HUES48 (cell line): ENCODE data around the gene MYO9A.

Experiments used
- H3K27ac ChIP-seq: one replicate; pipeline ENCODE4 v1.7.0; 2013; ENCODE audit warnings: low read depth, low read length, inconsistent platforms
- H3K27me3 ChIP-seq: 2 replicates; pipeline ENCODE4 v1.6.1; 2013; ENCODE audit warnings: mild to moderate bottlenecking, low read length; ENCODE audit not compliant: control insufficient read depth, insufficient read depth
- H3K36me3 ChIP-seq: 2 replicates; pipeline ENCODE4 v1.6.1; 2013; ENCODE audit warnings: low read length; ENCODE audit not compliant: control insufficient read depth, insufficient read depth
- H3K4me1 ChIP-seq: 2 replicates; pipeline ENCODE4 v1.6.1; 2013; ENCODE audit warnings: mild to moderate bottlenecking, low read length; ENCODE audit not compliant: control insufficient read depth, insufficient read depth
- H3K4me3 ChIP-seq: 2 replicates; pipeline ENCODE4 v1.5.1; 2013; ENCODE audit warnings: mild to moderate bottlenecking, low read depth, low read length
- H3K9ac ChIP-seq: 2 replicates; pipeline ENCODE4 v1.6.1; 2013; ENCODE audit warnings: mild to moderate bottlenecking, low read depth, low read length, moderate library complexity
- H3K9me3 ChIP-seq: 2 replicates; pipeline ENCODE4 v1.6.1; 2013; ENCODE audit warnings: low read length; ENCODE audit not compliant: control insufficient read depth, insufficient read depth

The MYO9A gene

GRCh38 chr15:71781179-71781964 is 336.6 kb downstream of the MYO9A start:
- H3K4me1 ChIP-seq = peaks cover 5% of the 10 kb centered on the region; the same call in 1 of the 2 replicates
- H3K36me3 ChIP-seq = no peaks in the 10 kb centered on the region
- no peak overlapping the region for H3K4me3 ChIP-seq
- H3K27me3 ChIP-seq = no peaks in the 10 kb centered on the region
- H3K9me3 ChIP-seq = no peaks in the 10 kb centered on the region
- H3K9ac ChIP-seq = no peak overlapping the region
- H3K27ac ChIP-seq = no peak overlapping the region

GRCh38 chr15:71780115-71780976 is 337.6 kb downstream of the MYO9A start:
- Histone ChIP-seq H3K4me3 (no peak overlapping the region), H3K36me3 (no peaks in the 10 kb centered on the region), H3K27me3 (no peaks in the 10 kb centered on the region), H3K9me3 (no peaks in the 10 kb centered on the region), H3K4me1 (peaks cover 5% of the 10 kb centered on the region; the same call in 1 of the 2 replicates), H3K9ac (no peak overlapping the region), H3K27ac (no peak overlapping the region)

- Histone ChIP-seq H3K4me3 (no peak overlapping the region), H3K9ac (no peak overlapping the region), H3K4me1 (peaks cover 5% of the 10 kb centered on the region; the same call in 1 of the 2 replicates), H3K27me3 (no peaks in the 10 kb centered on the region), H3K9me3 (no peaks in the 10 kb centered on the region), H3K27ac (no peak overlapping the region), H3K36me3 (no peaks in the 10 kb centered on the region)
Observed at GRCh38 chr15:71779073-71779797, 338.7 kb downstream of the MYO9A start.

- Histone ChIP-seq H3K4me1 (peaks cover 5% of the 10 kb centered on the region; the same call in 1 of the 2 replicates), H3K27me3 (no peaks in the 10 kb centered on the region), H3K4me3 (no peak overlapping the region), H3K27ac (no peak overlapping the region), H3K9me3 (no peaks in the 10 kb centered on the region), H3K36me3 (no peaks in the 10 kb centered on the region), H3K9ac (no peak overlapping the region)
Observed at GRCh38 chr15:71777216-71777943, 340.6 kb downstream of the MYO9A start.

GRCh38 chr15:71776304-71776703 is 341.6 kb downstream of the MYO9A start:
- H3K27ac ChIP-seq = no peak overlapping the region
- H3K9me3 ChIP-seq = no peaks in the 10 kb centered on the region
- no peaks in the 10 kb centered on the region for H3K36me3 ChIP-seq
- H3K27me3 ChIP-seq = no peaks in the 10 kb centered on the region
- no peak overlapping the region for H3K9ac ChIP-seq
- H3K4me3 ChIP-seq = no peak overlapping the region
- peaks cover 5% of the 10 kb centered on the region; the same call in 1 of the 2 replicates for H3K4me1 ChIP-seq

- Histone ChIP-seq H3K4me1 (peaks cover 5% of the 10 kb centered on the region; the same call in 1 of the 2 replicates), H3K4me3 (no peak overlapping the region), H3K36me3 (no peaks in the 10 kb centered on the region), H3K9ac (no peak overlapping the region), H3K27ac (no peak overlapping the region), H3K27me3 (no peaks in the 10 kb centered on the region), H3K9me3 (no peaks in the 10 kb centered on the region)
Observed at GRCh38 chr15:71775856-71776255, 342.1 kb downstream of the MYO9A start.

- Histone ChIP-seq H3K36me3 (no peaks in the 10 kb centered on the region), H3K27me3 (no peaks in the 10 kb centered on the region), H3K9ac (no peak overlapping the region), H3K27ac (no peak overlapping the region), H3K9me3 (no peaks in the 10 kb centered on the region), H3K4me1 (no peaks in the 10 kb centered on the region), H3K4me3 (no peak overlapping the region)
Observed at GRCh38 chr15:71773206-71773859, 344.6 kb downstream of the MYO9A start.
